HepG2 (cell line): ENCODE data around the gene TNFRSF6B. TPM values are rescaled to one million over a fixed set of nuclear protein-coding genes. Genes with fewer than 3 reads are reported as not detected.

ENCODE experiments used
- AHR ChIP-seq: IDR thresholded peaks from 2 replicates; pipeline ENCODE4 v1.6.1; 2018; ENCODE audit warnings: missing genetic modification reagents, missing compliant biosample characterization
- CTCF ChIP-seq: sonication (generic); formaldehyde crosslinking; IDR thresholded peaks from 2 replicates; pipeline ENCODE4 v1.5.0; 2020; ENCODE audit warnings: mild to moderate bottlenecking, missing genetic modification reagents, moderate library complexity
- FIP1L1 ChIP-seq: fragments of 200-400 bp; formaldehyde crosslinking; IDR thresholded peaks from 2 replicates; pipeline ENCODE4 v1.6.1; 2018; ENCODE audit warnings: low read depth, mild to moderate bottlenecking, low read length, moderate library complexity, borderline replicate concordance; ENCODE audit not compliant: insufficient read depth
- FOSL2 ChIP-seq: sonication (generic); formaldehyde crosslinking; IDR thresholded peaks from 2 replicates; pipeline ENCODE4 v1.4.0; 2020; ENCODE audit warnings: missing genetic modification reagents
- KDM6A ChIP-seq: IDR thresholded peaks from 2 replicates; pipeline ENCODE4 v1.6.1; 2016; ENCODE audit warnings: low read depth
- KMT2B ChIP-seq: IDR thresholded peaks from 2 replicates; pipeline ENCODE4 v1.6.1; 2016; ENCODE audit warnings: missing genetic modification reagents, missing compliant biosample characterization
- POLR2G ChIP-seq: fragments of 200-400 bp; formaldehyde crosslinking; IDR thresholded peaks from 2 replicates; pipeline ENCODE4 v1.6.1; 2018; ENCODE audit warnings: mild to moderate bottlenecking, low read depth, low read length, moderate library complexity
- RCOR2 ChIP-seq: IDR thresholded peaks from 2 replicates; pipeline ENCODE4 v1.6.1; 2016; ENCODE audit warnings: missing biosample characterization, missing genetic modification reagents
- STAG1 ChIP-seq: sonication (generic); formaldehyde crosslinking; IDR thresholded peaks from 2 replicates; pipeline ENCODE4 v1.4.0; 2020; ENCODE audit warnings: missing genetic modification reagents
- ZNF17 ChIP-seq: sonication (generic); formaldehyde crosslinking; IDR thresholded peaks from 2 replicates; pipeline ENCODE4 v1.5.0; 2020; ENCODE audit warnings: mild to moderate bottlenecking, missing genetic modification reagents
- polyA plus RNA-seq, 8 experiments: library from polyadenylated mRNA; depleted of rRNA in 3 of 8; stranded (reverse) in 7 of 8; unstranded in 1 of 8; fragments of >200 nt; fragmentation: Illumina TruSeq in 4 of 8; extraction: Trizol in 4 of 8; gene quantifications; 2 replicates each; pipeline versions ENCODE4 v1.2.1 to v1.2.3, GENCODE V29; 2011 to 2016; ENCODE audit warnings: low read depth in 4 of 8, missing spikeins in 1 of 8, mixed read lengths in 1 of 8; ENCODE audit not compliant: insufficient read depth in 1 of 8
- total RNA-seq, 5 experiments: library from RNA; depleted of rRNA; stranded (reverse); fragments of >200 nt; fragmentation: Illumina TruSeq; extraction: Trizol; gene quantifications; 2 replicates each; pipeline ENCODE4 v1.2.3, GENCODE V29; 2016; ENCODE audit warnings: low read depth in 1 of 5

TNFRSF6B gene
- total and polyA plus RNA-seq, 2 of the 13 experiments (the other 11 are each of a cell fraction or from before 2014, with no cell fraction given) = 0.24 TPM; not detected in 1

- TF ChIP-seq RCOR2 (CRISPR knock-in tag) = no peak
- no peak for TF ChIP-seq FIP1L1
- TF ChIP-seq ZNF17 (CRISPR knock-in tag) = no peak
- TF ChIP-seq STAG1 (CRISPR knock-in tag) = no peak
- TF ChIP-seq KMT2B (CRISPR knock-in tag) = no peak
- no peak for TF ChIP-seq KDM6A (CRISPR knock-in tag)
- TF ChIP-seq CTCF = no peak
- peak; percentile 41; the same call in 1 of the 2 replicates for TF ChIP-seq AHR (CRISPR knock-in tag)
- no peak for TF ChIP-seq FOSL2 (CRISPR knock-in tag)
- 0 out of 2 replicates have a peak, but pooled peaks have one; percentile 33 for TF ChIP-seq POLR2G
These were observed 8.0 kb upstream of the TNFRSF6B start (continued) for GRCh38 chr20:63688228-63689045.
